Colon (tissue), 2 donors: ENCODE measurements around the gene CHST15.

Experiments used
- FAIRE-seq: peaks from 2 replicates; lab custom pipeline; 2012; peaks lifted over from hg19 to GRCh38; lab: Jason Lieb, UNC
- donor health status: control.
- donor health status: control.

Gene CHST15

DNA sequence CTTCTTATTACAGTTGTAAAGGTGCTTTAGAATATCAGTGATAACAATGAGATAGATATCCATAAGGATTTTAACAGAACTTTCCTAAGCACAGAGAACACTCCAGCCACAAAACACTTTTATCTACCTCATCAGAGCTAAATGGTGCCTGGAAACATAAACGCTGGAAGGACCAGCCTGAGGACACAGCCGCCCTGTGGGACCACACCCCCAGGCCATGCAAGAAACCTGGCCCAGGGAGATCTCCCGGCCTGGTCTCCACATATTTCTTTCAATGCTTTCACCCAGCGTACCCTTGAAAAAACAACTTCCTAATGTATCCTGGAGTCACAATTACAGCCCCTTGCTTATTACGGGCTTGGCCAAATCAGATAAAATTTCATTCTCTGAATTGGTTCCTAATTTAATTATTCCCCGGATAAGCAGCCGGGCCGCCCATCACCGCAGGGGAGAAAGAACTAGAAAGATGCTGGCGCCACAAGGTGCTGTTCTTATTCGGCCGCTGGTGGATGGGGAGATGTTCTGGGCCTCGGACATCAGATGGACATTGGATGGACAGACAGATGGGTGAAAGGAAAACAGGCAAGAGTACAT lies 11.8 kb downstream of the CHST15 start:
- no peak for FAIRE-seq

DNA sequence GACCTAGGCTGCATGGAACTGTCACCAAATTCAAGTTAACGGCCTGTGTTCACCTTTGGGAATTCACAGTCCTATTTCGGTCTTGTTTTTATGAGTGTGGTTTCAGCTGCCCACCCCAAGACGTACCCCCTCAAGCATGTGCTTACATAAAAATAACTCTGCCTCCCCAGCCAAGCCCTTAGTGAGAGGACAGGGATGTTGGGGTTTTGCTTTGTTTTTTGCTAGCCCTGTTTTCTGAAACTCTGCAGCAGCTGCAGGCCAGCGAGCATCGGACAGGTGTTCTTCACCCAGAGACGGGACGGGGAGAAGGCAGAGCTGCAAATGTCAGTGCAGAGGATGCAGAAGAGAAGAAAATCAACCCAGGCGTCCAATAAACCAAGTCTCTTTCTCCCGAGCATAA lies 13.5 kb downstream of the CHST15 start:
- no peak for FAIRE-seq

DNA sequence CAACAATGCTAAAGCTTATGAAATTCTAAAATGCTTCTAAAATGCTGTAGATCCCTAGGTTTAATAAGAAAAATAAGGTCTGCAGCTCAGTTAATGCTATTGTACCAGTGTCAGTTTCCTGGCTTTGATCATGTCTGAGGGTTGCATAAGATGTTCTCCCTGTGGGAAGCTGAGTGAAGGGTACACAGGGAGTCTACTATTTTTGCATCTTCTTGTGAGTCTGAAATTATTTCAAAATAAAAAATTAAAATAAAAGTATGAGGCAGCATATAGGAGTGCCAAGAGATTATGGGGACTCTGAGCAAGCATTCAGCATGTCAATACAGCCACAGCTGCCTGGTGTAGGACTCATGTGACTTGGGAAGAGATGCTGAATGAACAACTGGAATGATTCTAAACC lies 14.7 kb downstream of the CHST15 start:
- no peak for FAIRE-seq

DNA sequence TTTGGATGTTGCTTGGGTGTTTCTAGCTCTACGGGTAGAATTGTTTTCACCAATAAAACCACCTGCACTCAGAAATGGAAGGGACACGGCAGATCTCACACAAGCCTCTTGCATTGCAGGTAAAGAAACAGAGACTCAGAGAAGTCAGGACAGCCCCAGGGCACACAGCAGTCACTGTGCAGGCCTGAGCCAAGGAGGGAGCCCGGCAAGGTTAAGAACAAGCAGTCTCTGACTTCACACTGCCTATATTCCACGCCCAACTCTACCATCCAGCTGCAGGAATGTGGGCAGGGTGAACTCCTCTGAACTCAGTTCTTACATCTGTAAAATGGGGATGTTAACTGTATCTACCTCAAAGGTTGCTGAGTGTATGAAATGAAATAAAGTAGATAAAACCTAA lies 15.4 kb downstream of the CHST15 start:
- no peak for FAIRE-seq

DNA sequence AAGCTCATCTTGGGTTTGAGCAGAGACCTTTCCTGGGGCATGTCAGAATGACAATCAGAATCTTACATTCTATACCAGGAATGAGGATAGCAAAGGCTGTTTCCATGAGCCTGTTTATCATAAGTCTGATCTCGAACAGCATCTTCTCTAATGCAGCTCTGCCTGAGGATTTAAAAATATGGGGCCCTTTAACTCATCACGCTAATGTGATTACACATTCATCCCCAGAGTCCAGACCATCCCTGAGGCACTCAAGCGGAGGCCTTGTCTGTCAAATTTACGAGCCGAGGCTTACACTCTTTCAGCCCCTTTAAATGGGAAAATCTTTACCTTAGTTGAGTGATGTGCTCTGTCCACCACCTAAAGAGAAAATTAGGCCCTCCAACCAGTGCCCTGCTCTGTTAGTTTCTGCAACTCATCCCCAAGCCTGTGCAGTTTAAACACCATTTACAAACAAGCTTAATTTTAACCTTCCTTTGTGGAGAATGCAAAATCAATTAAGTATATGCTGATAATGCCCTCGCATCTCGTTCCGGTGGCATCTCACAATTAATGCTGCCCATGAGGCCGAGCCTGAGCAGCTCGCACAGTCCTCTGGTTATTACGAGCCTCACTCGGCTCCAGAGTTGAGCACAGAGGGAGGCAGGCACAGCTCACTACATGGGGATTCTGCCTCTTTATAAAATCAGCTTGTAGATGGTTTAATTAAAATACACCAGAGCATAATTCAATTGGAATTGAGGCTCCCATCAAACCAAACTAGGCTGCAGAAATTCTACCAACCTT lies 16.0 kb downstream of the CHST15 start:
- FAIRE-seq = no peak

DNA sequence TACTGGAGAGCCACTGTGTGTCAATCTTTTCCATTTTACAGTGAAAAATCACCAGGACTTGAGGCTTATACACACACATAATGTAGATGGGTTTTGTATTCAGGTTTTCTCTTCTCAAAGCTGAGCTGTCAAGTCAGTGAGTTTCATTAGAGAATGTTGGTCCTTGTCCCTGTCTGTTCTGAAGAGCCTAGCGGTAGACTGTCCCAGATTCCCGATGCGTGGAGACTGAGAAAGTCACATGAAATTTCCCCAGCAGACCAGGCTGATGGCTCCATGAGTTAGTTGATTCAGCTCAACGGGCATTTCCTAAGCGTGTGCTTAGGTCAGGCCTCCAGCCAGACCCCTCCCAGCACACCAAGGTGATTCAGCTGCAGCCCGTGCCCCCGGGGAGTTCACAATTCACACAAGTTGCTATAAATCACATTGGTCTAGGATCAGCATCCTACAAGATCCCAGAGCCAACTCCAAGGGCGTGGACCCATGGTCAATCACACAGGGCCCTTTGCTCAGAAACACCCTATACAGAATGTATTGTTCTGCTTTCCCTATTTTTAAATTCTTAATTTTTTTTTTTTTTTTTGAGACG lies 17.2 kb downstream of the CHST15 start:
- no peak for FAIRE-seq

DNA sequence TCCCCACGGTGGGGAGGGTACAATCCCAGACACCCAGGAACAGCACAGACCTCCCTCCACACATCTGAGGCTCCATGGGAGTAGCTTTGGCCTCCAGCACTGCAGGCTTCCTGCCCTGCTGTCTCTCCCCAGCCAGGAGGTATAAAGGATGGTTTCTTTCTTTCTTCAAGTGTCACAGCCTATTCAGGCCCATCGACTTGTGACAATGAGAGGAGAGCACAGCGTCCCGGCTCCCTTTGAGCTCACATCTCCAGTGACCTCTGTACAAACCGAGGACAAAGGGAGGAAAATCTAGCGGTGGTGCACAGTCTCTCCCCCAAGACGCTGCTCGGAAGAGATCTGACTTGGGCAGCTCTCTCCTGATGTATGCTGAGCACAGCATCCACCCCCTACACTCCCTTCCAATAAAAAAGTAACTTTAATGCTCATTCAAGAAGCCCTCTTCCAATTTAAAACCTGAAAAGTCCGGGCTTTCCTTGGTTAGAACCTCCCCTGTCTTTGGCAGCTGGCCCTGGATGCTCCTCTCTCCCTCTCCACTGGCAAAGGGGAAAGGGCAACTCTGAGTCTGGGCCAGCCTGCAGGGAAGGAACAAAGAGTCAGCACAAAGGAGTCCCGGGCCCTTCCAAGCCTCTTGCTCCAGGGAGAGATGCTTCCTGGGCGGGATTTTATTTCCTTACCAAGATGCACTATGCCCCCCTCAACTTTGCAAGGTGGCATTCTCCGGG lies 18.0 kb downstream of the CHST15 start:
- no peak for FAIRE-seq

DNA sequence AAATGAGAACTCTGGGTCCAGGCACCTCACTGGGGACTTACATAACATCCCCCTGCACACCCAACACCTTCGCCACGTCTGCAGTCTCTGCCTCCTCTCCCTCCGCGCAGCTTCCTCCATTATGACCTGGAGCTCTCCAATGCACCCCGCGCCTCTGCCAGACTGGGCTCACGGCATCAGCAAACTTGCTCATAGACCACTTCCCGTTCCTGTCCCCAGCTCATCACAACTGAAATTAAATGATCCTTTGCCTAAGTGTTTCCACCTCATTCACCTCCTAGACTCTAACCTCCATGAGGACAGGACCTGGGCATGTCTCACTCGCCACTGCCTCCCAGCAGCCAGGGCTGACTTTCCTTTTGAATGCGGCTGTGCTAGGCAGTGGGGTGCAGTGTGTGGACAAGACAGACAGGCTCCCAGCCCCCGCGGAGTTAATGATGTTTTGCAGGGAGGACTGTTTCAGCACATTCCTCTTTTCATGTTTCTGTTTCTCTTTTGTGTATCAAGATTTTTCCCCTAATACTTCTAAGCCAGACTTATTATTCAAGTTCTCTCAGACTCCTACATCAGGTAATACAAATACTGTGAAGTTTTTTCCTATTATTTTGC lies 18.8 kb downstream of the CHST15 start:
- FAIRE-seq = no peak

DNA sequence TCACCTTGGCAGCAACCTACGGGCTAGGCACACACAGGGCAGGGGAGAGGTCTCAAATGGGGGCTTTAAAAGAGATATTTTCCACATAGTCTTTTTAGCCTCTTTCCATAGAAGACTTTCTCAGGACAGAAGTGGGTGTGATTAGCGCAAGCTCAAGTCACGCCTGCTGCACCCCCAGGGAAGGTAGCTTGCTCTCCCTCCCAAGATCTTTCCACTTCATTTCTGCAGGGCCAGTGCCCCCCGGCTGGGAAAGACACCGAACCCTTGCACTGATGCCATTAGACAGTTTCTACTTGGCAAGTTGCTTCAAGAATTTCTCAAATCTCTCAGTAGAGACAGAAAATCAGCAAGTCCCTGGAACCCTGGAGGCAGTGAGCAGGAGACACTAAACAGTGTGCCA lies 19.4 kb downstream of the CHST15 start:
- no peak for FAIRE-seq

DNA sequence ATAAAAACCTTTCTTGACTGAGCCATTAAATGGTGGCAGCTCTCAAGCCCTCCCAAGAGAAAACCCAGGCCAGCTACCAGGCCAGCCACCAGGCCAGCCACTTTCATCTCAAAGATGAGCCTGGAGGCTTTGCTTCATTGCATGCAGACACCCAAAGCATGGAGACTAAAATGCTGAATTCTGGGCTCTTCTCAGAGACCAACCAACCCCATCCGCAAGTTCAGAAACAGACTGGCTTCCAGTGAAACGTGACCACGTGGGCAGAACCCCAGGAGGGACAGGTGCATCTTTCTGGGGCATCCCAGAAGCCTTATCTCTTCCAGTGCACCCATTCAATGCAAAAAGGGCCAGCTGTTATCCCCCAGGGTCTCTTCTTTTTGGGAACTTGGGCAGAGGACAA lies 20.9 kb downstream of the CHST15 start:
- FAIRE-seq = no peak

DNA sequence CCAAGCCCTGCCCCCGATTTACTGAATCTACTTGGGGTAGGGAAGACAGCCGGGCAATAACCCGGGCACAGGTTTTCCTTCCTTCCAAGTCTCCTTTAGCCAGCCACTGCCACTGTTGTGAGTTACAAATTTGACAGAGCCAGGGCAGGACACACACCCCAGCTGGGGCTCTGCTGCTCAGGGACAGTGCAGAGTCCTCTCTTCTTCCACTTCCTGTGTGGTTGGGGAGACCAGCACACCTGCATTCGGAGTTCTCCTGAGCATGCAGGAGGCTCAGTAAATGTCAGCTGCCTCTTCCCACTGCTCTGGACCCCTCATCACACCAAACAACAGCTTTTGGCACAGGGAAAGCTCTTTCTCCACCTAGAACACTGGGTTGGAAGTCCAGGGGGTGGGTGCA lies 21.3 kb downstream of the CHST15 start:
- FAIRE-seq = no peak

DNA sequence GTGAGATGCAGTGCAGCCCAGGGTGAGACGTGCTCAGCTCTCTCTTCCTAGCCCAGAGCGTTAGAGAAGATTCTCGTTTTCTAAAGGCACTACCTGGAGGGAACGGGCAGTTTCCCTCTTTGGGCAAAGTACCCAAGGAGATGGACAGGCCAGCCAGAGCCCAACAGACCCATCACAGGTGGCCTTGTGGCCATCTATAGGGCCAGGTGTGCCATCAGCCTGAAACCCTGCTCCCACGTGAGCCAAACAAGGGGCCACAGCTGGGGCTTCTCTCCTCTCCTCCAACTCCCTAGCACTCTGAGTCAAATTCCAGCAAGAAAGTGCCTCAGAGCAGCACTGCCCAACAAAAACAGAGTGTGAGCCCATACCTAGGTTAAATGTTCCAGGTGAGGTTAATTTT lies 22.3 kb downstream of the CHST15 start:
- no peak for FAIRE-seq

DNA sequence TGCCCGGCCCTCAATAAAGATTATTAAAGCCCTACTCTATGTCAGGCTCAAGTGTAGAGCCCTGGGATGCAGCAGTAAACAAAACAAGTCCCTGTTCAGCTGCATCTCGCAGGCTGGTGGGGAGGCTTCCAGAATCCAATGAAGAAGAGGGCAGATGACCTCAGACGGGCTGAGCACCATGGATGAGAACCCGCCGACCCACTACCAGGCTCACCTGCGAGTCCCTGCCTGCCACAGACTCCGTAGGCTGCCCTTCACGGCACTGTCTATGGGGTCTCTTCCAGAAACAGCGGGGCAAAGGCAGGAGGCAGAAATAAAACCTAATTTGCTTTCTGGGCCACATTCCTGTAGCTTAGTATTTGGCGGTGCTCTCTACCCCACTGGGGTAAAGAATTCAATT lies 22.7 kb downstream of the CHST15 start:
- no peak for FAIRE-seq

DNA sequence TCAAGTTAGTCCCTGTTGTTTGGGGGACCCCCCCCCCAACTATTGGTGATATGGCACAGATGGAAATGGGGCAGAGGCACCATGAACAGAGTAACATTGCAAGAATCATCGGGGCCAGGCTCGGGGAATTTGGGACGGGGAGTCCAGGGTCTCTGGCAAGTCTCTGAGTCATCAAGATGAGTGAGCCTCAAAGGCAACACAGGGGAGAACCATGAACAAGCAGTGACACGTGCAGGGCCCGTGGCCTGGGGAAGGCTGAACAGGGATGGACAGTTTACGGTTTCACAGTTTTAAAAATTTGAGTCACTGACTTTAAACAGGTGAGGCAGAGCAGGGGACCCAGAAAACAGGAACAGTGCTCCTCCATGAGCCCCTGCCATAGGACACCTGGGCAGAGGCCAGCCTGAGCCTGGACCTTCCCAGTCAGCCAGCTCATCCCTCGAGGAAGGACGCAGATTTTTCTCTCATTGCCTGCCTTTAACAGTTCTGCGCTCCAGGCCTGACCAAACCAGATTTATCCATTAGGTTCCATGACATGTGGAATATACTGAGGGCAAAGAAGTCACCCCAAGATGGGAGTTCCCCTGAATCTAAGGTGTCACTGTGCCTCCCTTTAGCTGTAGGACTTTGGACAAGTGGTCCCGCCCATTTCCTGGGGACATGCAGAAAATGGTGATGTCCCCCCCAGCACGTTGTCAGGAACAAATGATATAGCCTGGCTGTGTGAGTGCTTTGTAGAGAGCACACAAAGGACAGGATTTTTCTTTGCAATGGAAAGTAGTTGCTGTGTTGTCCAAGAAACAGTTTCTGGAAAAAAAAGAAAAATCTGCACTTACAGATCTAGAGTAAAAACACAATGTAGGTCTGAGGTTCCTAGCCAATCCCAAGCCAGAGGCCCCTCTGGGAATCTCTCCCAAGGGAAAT lies 23.8 kb downstream of the CHST15 start:
- FAIRE-seq = no peak

DNA sequence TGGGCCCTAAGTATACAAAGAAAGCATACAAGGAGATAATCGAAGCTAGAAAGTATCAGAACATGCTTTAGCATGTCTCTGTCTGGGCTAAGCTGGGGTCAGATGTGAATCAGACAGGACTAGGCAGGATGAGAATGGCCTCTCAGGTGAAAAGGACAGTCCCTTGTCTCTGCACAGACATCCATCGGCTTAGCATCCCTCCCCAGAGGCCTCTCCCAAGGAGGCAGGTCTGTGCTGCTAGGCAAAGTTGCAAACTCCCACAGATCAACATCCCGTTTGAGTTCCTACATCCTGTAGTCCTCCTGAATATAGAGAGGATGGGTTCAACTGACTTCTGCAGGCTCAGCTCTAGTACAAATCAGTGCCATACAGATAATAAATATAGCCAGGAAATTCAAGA lies 24.5 kb downstream of the CHST15 start:
- no peak for FAIRE-seq

DNA sequence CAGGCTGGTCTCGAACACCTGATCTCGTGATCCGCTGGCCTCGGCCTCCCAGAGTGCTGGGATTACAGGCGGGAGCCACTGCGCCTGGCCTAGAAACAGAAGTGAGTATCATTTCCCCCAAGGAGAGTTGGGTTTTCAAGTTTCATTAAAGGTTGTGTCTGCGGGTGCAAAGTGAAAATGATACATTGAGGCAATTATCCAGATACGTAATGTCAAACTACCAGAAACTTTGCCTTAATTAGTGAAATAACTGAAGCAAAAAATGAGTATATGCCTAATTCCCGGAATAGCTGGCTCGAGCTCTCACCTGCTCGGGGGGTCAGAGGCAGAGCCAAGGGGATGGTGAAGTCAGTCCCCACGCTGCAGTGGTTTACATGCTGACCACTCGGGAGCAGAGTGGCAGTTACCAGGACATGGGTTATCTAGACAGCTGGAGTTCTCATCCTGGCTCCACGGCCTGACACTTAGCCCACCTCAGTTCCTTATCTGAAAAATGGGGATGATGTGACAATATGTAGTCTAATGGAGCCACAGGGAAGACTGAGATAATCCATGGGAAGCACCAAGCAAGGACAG lies 25.5 kb downstream of the CHST15 start:
- FAIRE-seq = no peak

DNA sequence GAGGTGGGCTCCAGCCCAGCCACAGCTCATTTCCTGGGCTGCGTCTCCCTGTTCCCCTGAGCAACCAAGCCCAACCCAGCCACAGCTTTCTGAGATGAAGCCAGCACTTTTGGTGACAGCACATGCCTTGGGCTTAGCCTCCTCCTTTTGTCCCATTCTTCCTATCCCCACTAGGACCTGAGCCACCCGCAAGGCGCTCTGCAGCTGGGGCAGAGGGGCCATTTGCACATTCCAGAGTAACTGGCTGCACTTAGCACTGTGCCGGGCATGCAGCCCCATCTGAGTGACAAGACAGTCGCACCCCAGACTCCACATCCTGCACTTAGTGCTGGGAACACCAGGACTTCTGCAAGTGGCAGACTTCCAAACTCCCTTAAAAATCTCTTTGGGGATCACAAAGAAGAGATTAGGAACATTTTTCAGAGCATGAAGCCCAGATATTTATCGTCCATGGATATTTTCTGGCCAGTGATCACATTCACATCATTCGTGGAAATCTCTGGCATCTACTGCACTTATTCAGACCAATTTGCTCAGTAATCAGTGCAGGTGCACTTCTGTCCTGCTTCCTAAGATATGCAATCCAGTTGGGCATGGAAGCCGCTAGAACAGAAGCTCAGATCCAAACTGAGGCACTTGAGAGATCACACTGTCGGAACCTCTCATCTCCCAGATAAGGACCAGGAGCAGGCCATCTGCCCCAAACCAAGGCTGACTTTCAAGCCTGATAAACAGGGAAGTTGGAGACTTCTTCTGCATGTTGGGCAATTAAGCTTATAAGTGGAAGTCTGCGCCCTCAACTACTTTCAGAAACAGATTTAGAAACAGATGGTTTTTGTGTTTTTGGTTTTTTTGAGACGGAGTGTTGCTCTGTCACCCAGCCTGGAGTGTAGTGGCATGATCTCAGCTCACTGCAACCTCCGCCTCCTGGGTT lies 26.4 kb downstream of the CHST15 start:
- FAIRE-seq = no peak

DNA sequence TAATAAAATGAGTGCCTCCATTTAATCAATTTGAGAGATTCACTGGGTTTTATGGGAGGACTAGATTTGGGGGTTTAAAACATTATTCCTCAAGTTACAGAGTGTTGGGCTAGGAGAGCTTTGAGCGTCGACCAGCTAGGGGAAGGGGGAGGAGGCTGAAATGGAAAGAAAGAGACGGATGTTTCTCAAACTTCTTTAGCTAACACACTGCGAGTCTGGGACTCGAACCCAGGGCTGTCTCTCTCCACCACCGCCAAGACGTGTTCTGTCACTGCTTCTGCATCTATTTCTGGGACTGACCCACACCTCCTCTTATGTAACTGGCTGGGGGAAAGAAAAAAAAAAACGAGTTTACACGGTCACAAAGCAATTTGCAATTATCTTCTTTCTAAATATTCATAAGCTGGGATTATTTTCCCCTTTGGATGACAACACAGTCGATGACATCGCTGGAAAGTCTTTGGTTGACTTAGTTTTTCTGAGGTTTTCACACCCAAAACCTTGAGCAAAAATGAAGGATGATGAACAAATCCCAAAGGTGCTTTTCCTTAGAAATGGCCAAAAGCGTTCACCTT lies 27.2 kb downstream of the CHST15 start:
- FAIRE-seq = no peak

DNA sequence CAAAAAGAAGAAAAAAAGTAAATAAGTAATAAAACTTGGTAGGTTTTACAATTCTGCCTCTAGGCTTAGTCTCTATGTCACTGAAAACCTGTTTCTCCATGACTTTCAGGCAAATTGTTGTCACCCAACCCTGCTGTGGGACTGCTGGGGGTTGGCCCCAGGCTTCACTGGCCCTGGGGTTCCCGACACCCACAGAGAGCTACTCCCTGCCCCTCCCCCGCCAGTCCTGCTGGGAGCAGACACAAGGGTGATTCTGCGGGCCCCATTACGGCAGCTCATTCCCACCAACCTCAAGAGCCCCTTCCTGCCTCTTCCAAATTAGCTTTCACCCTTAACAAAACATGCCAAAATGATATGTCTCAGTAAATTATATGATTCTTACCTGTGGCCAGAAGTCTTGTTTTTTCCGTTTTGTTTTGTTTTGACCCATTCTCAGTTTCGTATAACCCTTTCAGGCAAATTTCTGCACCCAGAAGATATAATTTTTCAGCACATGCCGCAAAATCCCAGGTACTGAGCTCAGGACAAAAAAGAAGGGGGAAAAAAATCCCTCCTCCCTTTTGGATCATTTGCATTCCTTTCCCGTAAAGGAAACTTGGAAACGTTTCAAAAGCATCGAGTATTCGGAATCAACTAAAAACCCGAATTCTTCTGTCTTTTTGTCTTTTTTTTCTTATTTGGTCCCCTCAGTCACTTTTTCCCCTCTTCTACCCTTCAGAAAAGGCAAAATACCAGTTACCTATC lies 27.8 kb downstream of the CHST15 start:
- FAIRE-seq = no peak
